Activated T-helper 1 cell treated with anti-CD3 and anti-CD28 coated beads, Interleukin-12 subunit alpha, Interleukin-12 subunit beta, Interleukin-2, Interleukin-4 antibody, amounts not matched to agents 30 ng/mL and 10 ng/mL and 1 ng/mL, durations not matched to agents 14 hours and 24 hours and 36 hours (primary cell): ENCODE data around the gene TIAM2. TPM values are rescaled to one million over a fixed set of nuclear protein-coding genes. Genes with fewer than 3 reads are reported as not detected.

Experiments
- DNase-seq: peaks from one replicate; pipeline ENCODE4 v3.0.0; 2021; ENCODE audit warnings: low spot score
- H3K27ac Mint-ChIP-seq: one replicate; pipeline ENCODE4 v1.8.0; 2021; ENCODE audit warnings: mild to moderate bottlenecking, mixed read lengths
- H3K27me3 Mint-ChIP-seq: one replicate; pipeline ENCODE4 v1.8.0; 2022; ENCODE audit warnings: mild to moderate bottlenecking, moderate library complexity, mixed read lengths; ENCODE audit not compliant: insufficient read depth
- H3K36me3 Mint-ChIP-seq: one replicate; pipeline ENCODE4 v1.8.0; 2021; ENCODE audit warnings: low read depth, mixed read lengths
- H3K4me1 Mint-ChIP-seq: one replicate; pipeline ENCODE4 v1.8.0; 2021; ENCODE audit warnings: low read depth, mixed read lengths
- H3K4me3 Mint-ChIP-seq: one replicate; pipeline ENCODE4 v1.8.0; 2021; ENCODE audit warnings: mild to moderate bottlenecking, moderate library complexity, mixed read lengths
- H3K9me3 Mint-ChIP-seq: one replicate; pipeline ENCODE4 v1.8.0; 2021; ENCODE audit warnings: mixed read lengths
- intact Hi-C: fragments of 100-400 bp; cut with micrococcal nuclease; formaldehyde crosslinking; loops from one replicate; pipeline ENCODE4 v1.15.1; 2024
- total RNA-seq: library from RNA; stranded (reverse); gene quantifications from 2 replicates; pipeline ENCODE4 v1.2.3, GENCODE V29; 2022

The TIAM2 gene
- total RNA-seq, 1 donor from 2014 or later, result 95.6 TPM

GRCh38 chr6:155297669-155298068 lies 302.6 kb downstream of the TIAM2 start:
- no peaks in the 10 kb centered on the region for H3K9me3 Mint-ChIP-seq
- peaks cover 29% of the 10 kb centered on the region for H3K36me3 Mint-ChIP-seq
- H3K27ac Mint-ChIP-seq, result no peak overlapping the region
- DNase-seq, result no peak
- H3K27me3 Mint-ChIP-seq, result no peaks in the 10 kb centered on the region
- no peak overlapping the region for H3K4me3 Mint-ChIP-seq
- intact Hi-C loops, result no loop called here
- peaks cover 7% of the 10 kb centered on the region for H3K4me1 Mint-ChIP-seq

GRCh38 chr6:155301867-155302266 lies 306.8 kb downstream of the TIAM2 start:
- intact Hi-C loops, result no loop called here
- no peaks in the 10 kb centered on the region for H3K9me3 Mint-ChIP-seq
- no peak for DNase-seq
- H3K4me3 Mint-ChIP-seq, result no peak overlapping the region
- no peaks in the 10 kb centered on the region for H3K27me3 Mint-ChIP-seq
- H3K4me1 Mint-ChIP-seq, result peaks cover 7% of the 10 kb centered on the region
- peaks cover 31% of the 10 kb centered on the region for H3K36me3 Mint-ChIP-seq
- H3K27ac Mint-ChIP-seq, result no peak overlapping the region

GRCh38 chr6:155303361-155303870 lies 308.3 kb downstream of the TIAM2 start:
- DNase-seq, result no peak
- H3K36me3 Mint-ChIP-seq, result peaks cover 31% of the 10 kb centered on the region
- no peak overlapping the region for H3K4me3 Mint-ChIP-seq
- no peaks in the 10 kb centered on the region for H3K27me3 Mint-ChIP-seq
- intact Hi-C loops, result no loop called here
- no peaks in the 10 kb centered on the region for H3K9me3 Mint-ChIP-seq
- no peak overlapping the region for H3K27ac Mint-ChIP-seq
- H3K4me1 Mint-ChIP-seq, result no peaks in the 10 kb centered on the region

- Mint-ChIP-seq H3K9me3 (no peaks in the 10 kb centered on the region), H3K27ac (no peak overlapping the region), H3K27me3 (no peaks in the 10 kb centered on the region), H3K4me1 (peaks cover 12% of the 10 kb centered on the region), H3K4me3 (no peak overlapping the region), H3K36me3 (peaks cover 35% of the 10 kb centered on the region)
- intact Hi-C loops, result no loop called here
- DNase-seq, result no peak
These were observed 311.8 kb downstream of the TIAM2 start for GRCh38 chr6:155306958-155307357.
